GM18873 (cell line): ENCODE measurements around the gene TBCCD1.

Source experiments
- ATAC-seq: cut with Tn5 transposase; IDR thresholded peaks from one replicate; pipeline ENCODE4 v1.9.1; 2021; ENCODE audit warnings: mild to moderate bottlenecking, moderate library complexity, moderate number of reproducible peaks; ENCODE audit not compliant: unreplicated experiment, low FRiP score

TBCCD1 gene, protein sequence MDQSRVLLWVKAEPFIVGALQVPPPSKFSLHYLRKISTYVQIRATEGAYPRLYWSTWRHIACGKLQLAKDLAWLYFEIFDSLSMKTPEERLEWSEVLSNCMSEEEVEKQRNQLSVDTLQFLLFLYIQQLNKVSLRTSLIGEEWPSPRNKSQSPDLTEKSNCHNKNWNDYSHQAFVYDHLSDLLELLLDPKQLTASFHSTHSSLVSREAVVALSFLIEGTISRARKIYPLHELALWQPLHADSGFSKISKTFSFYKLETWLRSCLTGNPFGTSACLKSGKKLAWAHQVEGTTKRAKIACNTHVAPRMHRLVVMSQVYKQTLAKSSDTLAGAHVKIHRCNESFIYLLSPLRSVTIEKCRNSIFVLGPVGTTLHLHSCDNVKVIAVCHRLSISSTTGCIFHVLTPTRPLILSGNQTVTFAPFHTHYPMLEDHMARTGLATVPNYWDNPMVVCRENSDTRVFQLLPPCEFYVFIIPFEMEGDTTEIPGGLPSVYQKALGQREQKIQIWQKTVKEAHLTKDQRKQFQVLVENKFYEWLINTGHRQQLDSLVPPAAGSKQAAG

DNA sequence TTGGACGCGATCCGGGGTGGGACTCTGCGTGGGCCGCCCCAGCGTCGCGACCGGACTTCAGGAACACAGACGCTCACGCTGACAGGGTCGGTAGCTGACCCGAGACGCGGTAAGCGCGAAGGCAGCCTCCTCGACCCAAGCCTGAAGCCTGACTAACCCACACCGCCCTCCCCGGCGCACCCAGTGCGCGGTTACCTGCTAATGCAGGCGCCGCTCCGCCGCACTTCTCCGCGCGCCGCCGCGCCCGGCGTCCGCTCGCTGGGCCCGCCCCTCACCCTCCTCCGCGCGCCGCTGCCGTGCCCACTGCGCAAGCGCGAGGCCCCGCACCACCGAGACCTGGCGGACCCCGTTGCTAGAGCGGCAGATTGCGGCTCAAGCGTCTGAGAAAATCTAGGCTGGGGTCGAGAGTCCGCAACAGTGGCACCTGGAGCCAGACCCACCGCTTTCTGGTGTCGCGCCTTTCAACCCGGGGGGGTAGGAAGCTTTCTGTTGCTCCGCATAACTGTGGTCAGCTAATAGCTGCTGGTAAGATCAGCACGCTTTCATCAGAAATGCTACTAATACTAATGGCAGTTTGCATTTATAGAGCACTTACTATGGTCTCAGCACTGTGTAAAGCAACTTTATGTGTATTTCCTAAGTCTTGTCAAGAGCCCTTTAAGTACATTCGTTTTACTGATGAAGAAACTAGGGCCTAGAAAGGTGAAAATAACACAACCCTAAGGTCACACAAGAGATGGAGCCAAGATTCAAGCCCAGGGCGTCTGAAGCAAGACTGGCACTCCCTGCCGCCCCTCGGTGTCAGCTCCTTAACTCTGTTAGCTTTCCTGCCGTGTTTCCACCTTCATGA, at the start of gene TBCCD1:
Gene TBCCD1 (minus strand): TSS at position 268 of the 850 bp plus-strand sequence. CDS start 3,010 bp downstream, outside the sequence.
- ATAC-seq = peak; percentile 33

DNA sequence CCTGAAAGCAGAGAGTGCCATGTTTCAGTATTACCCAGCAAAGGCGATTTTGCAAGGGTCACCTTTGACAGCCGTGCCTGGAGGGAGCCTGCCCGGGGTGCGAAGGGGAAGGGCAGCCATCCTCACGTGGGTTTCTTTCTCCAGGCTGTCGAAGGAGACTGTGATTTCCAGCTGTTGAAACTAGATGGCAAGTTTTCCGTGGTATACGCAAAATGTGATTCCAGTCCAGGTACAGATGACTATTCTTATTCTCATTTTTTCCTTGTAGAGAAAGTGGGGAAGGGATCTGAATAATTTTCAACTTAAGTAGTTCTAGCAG, 49.1 kb upstream of the TBCCD1 start:
- ATAC-seq = no peak

DNA sequence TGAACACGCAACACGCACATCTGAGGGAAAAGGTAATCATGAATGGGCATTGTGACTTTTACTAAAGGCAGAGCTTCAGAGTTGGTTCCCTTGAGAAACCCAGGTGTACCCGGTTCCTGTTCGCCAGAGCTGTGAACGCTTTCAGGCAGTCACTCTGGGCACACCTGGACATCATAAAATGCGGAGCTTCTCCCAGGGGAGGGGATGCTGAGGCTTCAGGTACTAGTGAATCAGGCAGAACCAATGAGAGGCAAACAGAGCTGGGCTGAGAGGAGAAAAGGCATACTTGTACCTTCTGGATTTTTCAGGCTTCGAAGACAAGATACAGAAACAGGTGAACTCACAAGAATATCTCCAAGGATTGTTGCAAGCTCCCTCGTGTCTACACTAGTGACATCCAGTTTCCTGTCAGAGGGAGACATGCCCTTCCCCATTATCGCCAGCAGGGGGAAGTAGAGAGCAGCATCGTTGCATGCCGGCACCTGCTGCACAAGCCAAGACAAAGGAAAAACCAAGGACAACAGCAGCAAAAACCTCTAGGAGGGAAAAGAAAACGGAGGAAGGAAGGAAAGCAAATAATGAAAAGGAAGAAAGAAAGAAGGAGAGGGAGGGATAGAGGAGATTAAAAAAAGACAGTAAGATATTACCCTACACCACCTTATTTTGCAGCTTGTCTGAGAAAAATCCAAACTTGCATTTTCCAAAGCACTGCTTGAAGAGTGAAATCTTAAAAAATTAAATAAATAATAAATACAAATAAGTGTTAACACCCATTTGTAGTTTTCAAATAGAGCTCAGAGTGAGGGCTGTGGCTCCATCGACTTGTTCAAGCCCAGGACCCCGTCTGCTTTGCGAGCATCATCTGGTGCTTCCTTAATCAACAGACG, 47.7 kb upstream of the TBCCD1 start:
- no peak for ATAC-seq

DNA sequence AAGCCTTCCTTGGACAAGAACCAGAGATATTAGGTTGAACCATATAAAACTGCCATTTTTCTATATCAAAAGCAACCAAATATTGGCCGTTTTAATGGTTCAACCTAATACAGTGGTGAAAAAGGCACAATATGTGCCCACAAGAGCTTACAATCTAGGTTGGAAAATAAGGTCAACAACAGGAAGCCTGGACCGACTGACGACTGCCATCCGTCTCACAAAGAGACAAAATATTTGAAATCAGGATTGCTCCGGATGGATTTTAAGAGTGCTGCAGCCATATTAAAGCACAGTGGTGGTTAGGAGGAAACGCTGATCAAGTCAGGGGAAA, 47.1 kb upstream of the TBCCD1 start:
- ATAC-seq = no peak

DNA sequence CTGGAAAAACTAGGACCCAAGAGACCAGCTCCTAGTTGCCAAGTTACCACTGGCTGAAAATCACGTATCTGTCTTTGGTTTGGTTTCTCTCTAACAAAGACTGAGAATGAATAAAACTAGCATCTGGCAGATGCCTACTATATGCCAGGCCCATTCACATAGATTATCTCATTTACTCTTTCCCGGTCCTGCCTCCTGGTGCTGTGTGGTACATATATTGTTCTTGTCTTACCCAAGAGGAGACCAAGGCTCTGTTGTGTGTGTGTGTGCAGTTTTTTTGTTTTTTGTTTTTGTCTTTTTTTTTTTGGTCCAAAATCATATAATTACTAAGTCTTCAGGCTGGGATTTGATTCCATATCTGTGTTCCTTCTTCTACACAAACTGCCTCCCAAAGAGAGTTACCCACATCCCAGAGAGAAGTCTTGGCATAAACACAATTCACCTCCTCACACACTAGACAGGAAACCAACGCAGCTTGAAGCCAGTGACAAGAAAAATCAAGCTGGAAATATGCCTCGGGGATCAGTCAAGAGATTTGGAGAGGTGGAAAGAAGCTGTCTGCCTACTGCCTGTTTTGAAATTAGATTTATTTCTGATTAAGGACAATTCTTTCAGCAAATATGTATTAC, 46.6 kb upstream of the TBCCD1 start:
- no peak for ATAC-seq

DNA sequence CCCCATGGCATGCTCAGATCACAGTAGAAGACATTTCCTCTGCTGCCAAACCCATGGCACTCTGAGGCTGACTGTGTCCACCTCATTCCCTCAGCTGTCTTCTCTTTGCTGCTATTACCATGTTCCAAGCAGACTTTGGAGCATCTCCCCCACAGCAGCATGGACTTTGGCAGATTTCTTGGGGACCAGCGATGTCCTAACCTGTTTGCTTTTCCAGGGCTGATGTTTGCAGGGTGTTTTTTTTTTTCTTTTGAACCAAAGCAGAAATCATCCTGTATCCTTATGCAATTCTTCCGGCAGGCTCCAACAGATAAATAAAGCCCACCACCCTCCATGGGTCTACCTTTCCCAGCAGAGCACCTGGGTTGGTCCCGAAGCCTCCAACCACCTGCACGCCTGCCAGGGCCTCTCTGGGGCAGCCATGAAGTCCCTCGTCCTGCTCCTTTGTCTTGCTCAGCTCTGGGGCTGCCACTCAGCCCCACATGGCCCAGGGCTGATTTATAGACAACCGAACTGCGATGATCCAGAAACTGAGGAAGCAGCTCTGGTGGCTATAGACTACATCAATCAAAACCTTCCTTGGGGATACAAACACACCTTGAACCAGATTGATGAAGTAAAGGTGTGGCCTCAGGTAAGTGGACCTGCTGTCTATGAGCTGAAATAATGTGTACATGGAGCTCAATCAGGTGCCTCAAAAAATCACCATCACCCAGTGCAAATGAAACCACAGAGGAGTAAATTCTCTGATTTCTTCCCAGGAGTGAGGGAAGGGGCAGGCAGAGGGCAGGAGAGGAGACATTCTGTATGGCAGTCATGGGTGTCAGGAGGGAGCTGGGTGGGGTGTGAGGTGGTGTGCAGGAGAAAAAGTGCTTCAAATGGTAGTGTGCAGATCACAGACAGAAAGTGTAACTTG, 45.8 kb upstream of the TBCCD1 start, which contains the start of gene AHSG:
Gene AHSG (plus strand): TSS at position 340 of the 916 bp plus-strand sequence. CDS start 82 bp downstream, at position 422.
- ATAC-seq = no peak

DNA sequence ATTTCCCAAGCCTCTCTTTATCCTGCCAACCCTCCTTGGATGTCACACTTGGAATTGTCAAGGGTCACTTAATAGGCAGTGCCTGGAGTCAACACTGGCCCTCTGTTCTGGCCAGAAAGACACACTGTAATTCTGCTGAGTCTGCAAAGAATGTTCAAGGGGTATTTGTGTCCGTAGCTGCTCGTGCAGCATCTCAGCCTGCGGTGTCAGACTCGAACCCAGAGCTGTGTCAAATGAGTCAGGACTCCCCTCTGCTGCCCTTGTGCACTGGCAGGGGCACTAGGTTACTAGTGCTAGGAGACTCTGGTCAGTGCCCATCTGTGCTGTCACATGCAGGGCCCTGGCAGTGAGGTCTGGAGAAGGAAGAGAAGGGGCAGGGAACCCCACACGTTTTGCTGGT, 44.9 kb upstream of the TBCCD1 start:
- ATAC-seq = no peak

DNA sequence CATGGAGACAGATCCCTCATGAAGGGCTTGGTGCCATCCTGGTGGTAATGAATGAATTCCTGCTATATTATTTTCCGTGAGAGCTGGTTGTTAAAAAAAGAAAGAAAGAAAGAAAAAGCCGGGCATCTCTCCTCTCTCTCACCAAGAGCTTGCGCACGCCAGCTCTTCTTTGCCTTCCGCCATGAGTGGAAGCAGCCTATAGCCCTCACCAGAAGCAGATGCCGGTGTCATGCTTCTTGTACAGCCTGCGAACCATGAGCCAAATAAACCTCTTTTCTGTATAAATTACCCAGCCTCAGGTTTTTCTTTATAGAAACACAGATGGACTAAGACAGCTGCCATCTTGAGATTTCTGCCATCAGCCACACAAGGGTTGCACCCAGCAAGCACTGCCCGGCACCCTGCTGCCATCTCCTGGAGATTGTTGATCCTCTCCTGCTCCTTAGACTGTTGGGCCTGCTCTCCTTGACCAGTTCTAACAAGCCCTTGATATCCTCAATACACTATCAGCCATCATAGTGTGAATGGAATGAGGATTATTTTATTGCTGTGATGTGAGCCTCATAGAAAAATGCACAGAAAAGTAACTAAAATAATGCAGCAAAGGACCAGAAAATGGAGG, 42.2 kb upstream of the TBCCD1 start:
- no peak for ATAC-seq

DNA sequence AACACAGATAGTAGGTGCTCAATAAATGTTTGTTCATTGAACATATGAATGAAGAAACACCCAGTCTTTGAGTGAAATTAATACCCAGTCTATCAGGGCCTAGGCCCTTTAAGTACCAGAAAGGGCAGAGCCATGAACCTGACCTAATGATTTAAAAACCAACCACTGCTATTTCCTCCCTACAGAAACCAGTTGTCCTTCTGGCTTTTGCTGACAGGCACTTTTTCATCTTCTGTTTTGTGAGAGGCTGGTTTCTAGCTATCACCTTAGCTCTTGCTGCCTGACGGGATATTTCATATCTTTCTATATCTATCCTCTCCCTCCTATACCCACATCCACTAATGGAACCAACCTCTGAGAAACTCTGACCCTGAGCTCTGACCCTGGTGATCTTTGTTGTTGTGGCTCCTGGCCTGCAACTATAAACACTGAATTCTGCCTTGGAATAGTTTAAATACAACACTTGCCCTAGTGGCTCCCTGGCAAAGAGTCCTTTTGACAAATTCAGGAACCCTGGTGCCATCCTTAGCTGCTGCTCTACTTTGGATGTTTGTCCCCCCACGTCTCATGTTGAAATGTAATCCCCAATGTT, 41.6 kb upstream of the TBCCD1 start:
- ATAC-seq = no peak

DNA sequence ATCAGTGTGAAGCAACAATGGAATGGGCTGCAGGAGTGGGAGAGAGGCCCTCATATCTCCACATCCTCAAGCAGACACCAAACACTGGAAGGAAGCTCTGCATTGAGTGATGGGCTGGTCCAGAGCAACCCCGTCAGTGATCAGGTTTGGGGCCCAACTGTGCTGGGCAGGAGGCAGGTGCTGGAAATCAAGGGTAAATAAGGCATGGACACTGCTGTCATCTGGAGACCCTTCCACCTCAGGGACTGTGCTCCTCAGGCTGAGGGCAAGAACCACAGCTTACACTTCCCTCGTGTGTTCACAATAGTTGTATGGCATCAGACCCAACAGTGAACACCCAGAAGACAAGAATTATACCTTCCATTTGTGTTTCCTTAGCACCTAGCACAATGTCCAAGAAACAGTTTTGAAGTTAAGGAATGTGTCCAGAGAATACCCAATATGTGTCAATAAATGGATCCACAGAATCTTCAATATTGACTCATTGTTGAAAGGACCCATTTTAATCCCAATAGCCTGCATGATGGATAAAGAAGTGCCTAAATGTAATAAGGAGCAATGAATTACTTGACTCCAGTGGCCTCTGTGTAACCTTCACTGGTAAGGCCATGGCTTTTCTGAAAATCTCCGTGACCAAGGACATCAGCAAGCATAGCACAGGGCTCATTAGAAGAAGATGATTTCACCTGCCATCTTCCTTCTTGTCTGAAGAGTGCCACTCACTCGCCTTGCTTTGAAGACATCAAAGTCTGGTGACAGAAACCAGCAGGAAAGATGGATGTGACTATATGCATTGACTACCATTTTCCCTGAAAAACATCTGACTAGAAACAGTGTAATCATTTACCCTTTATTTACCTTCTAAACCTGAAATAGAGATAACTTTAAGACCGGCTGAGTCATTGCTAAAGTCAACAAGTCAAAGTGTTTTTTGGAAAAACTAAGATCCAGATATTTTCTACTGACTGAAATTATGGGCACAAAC, 38.7 kb upstream of the TBCCD1 start:
- no peak for ATAC-seq

DNA sequence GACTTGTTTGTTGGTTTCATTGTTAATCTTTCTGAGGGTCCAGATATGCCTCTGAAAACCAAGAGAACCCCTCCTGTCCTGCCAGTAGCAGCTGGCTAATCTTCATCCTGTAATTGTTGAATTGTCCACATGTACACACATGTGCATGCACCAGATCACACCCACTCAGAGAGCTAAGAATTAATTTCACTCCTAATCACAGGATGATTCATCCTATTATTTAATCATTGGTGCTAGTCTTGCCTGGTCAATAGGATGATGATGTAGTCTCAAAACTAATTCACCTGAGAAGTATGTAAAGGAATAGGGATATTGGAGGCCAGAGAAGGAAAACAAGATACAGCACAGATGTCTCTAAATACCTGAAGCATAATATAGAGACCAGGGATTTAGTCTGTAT, 37.9 kb upstream of the TBCCD1 start:
- no peak for ATAC-seq

DNA sequence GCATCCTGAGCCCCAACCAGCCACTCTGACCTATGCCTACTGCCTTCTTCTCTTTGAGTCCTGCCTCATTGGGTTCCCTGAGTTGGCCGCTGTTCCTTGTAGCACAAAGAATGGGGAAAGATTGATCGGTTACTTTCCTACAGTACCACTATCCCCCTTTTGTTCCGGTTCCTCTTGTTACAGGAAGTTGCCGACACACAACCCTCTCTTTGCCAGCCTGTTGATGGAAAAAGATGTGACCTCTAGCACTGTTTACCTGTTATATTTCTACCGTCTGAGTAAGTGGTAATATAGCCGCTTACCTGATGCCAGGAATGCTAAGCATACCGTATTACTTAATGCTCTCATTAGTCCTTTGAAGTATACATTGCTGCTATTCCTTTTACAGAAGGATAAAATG, 36.0 kb upstream of the TBCCD1 start:
- ATAC-seq = no peak

DNA sequence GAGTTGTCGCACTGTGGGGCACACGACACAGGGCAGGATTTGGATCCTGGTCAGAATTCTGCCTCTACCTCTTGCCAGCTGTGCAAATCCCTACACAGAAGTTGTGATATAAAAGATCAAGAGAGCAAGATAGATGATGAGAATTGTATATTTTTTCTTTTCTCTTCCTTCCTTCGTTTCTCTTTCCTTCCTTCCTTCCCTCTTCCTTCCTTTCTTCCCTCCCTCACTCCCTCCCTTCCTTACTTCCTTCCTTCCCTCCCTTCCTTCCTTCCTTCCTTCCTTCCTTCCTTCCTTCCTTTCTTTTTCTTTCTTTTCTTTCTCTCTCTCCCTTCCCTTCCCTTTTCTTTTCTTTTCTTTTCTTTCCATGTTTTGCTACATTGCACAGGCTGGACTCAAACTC, 33.8 kb upstream of the TBCCD1 start:
- ATAC-seq = no peak

DNA sequence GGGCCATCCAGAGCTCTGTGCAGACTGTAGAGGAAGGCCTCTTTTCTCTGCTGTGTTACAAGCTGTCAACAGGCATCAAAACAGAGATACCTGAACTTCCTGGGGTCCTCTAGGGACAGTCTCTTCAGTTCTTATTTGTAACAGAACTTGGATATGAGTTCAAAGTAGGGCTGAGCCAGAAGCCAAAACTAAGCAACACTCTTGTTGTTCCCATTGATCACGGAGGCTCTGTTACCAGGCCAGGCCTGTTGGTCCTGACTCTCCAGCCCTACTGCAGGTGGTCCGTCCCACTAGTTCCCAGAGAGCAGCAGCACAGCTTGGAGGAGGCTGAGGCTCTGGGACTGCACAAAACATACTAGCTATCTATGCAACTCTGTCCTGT, 32.6 kb upstream of the TBCCD1 start:
- no peak for ATAC-seq

DNA sequence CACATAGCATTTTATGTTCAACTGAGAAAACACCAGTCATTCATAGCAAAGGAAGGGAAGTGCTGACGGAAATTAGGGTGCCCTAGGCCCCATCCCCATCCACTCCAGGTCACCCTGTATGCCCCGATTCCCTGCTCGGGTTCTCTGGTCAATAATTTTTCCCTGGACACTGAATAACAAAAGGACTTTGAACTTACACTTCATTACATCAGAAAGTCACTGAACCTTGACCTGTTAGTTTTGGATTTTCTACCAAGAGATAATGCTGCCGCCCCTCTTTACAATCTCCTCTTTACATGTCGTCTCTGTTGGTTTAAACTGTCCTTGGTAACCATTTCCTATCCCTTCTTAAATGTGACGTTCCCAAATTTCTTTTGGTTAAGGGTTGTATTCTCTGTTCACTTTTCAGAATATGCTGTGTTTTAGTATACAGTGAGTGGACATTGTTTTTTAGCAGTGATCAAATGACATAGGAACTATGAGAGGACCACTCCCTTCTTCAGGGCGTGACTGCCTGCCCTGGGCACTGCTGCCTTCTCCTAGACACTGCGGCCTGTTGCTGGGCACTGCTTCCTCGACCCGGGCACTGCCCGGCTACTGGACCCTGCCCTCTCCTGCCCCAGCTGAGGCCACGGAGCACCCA, 32.1 kb upstream of the TBCCD1 start:
- no peak for ATAC-seq

DNA sequence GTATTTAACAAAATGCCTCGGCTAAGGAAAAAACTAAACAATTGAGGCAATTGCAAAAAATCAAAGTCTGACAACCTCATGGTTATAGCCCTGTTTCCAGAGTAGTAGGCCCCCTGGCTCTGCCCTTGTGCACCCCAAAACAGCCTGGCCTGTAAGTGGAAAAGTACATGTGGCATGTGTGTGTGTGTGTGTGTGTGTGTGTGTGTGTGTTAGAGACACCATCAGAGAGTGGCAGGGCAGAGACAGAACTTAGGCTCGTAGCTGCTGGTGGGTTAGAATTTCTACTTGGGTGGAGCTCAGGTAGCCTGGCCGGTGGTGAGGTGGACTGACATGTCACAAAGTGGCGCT, 31.6 kb upstream of the TBCCD1 start:
- ATAC-seq = no peak
